ENCODE measurements around the gene LNP1.

LNP1 gene

DNA sequence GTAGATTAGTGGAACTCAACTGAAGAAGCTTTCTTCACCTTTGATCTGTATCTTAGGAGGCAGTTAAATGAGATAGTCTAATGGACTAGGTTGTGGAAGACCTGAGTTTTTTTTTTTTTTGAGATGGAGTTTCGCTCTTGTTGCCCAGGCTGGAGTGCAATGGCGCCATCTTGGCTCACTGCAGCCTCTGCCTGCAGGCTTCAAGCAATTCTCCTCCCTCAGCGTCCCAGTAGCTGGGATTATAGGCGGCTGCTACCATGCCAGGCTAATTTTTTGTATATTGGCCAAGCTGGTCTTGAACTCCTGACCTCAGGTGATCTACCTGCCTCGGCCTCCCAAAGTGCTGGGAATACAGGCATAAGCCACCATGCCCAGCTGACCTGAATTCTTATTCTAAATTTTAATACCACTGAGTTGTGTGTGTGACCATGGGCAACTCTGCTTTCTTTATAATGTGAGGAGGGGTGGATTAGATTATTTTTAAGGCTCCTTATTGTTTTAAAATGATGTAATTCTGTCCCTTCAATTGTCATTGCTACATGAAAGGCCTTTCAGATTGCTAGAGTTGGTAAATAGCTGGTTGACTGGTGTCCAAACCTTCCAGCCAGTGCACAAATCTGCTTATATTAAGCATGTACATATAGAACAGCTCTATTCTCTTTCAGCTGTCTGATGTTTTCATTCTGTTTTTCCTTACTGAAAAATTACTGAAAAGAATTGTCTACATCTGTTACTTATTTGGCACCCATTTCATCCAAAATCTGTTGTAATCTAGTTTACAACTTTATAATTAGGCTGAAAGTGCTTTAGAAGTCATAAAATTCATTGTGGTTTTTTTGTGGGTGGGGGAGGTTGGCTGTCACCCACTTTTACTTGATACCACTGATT, 2.3 kb downstream of the LNP1 start:
- no peak for DNase-seq (ENCODE audit: low read depth)
- TF ChIP-seq, protein P1, sequence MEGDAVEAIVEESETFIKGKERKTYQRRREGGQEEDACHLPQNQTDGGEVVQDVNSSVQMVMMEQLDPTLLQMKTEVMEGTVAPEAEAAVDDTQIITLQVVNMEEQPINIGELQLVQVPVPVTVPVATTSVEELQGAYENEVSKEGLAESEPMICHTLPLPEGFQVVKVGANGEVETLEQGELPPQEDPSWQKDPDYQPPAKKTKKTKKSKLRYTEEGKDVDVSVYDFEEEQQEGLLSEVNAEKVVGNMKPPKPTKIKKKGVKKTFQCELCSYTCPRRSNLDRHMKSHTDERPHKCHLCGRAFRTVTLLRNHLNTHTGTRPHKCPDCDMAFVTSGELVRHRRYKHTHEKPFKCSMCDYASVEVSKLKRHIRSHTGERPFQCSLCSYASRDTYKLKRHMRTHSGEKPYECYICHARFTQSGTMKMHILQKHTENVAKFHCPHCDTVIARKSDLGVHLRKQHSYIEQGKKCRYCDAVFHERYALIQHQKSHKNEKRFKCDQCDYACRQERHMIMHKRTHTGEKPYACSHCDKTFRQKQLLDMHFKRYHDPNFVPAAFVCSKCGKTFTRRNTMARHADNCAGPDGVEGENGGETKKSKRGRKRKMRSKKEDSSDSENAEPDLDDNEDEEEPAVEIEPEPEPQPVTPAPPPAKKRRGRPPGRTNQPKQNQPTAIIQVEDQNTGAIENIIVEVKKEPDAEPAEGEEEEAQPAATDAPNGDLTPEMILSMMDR (IDR thresholded peaks at IDR 0.05; ENCODE audit: control insufficient read depth, insufficient read depth, low read depth, low read length, missing control alignments) = no peak
- H3K4me3 ChIP-seq (ENCODE audit: control insufficient read depth, low read depth, low read length) = no peak overlapping the region; the same call in 1 of the 2 replicates

DNA sequence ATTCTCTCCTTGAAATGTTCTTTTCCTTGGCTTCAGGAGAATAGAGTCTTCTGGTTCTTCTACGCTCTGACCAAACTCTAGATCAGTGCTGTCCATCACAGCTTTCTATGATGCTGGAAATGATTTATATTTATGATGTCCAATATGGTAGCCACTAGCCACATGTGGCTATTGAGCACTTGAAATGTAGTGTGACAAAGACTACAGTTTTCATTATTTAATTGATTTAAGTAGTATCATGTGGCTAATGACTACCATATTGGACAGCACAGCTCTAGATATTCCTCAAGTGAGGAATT, 2.9 kb downstream of the LNP1 start:
- no peak overlapping the region for H3K4me3 ChIP-seq (ENCODE audit: control insufficient read depth, low read depth, low read length)
- TF ChIP-seq, protein P1 (IDR thresholded peaks at IDR 0.05; ENCODE audit: control insufficient read depth, insufficient read depth, low read depth, low read length, missing control alignments) = no peak
- DNase-seq (ENCODE audit: low read depth) = no peak

DNA sequence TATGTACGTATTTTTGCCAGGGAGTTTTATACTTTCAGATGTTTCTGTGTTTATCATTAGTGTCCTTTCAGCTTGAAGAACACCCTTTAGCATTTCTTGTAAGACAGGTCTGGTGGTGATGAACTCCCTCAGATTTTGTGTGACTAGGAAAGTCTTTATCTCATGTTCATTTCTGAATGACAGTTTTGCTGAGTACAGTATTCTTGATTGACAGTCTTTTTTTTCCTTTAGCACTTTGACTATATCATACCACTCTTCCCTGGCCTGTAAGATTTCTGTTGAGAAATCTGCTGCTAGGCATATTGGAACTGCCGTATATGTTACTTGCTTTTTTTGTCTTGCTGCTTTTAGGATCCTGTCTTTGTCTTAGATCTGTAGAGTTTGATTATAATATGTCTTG, 5.8 kb downstream of the LNP1 start:
- no peak for DNase-seq (ENCODE audit: low read depth)
- H3K4me3 ChIP-seq (ENCODE audit: control insufficient read depth, low read depth, low read length) = no peak overlapping the region
- TF ChIP-seq, protein P1 (IDR thresholded peaks at IDR 0.05; ENCODE audit: control insufficient read depth, insufficient read depth, low read depth, low read length, missing control alignments) = no peak

DNA sequence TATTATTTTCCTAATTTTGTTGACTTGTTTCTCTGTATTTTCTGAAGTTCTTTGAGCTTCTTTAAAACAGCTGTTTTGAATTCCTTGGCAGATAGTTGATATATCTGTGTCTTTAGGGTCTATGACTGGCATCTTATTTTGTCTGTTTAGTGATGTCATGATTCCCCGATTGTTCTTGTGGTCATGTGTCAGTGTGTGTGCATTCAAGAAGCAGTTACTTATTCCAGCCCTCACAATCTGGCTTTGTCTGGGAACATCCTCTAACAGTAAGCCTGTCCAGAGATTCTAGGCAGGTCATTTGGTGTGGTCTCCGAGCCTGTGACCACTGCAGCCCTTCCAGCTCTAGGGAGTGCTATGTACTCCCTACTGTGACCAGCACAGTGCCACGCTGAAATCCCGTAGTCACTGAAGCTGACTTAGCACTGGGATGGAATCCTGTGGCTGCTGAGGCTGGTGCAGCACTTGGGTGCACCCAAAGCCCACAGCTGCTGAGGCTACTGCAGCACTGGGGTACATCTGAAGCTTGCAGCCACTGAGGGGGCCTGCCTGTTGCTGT, 6.7 kb downstream of the LNP1 start:
- TF ChIP-seq, protein P1 (IDR thresholded peaks at IDR 0.05; ENCODE audit: control insufficient read depth, insufficient read depth, low read depth, low read length, missing control alignments) = no peak
- DNase-seq (ENCODE audit: low read depth) = no peak

DNA sequence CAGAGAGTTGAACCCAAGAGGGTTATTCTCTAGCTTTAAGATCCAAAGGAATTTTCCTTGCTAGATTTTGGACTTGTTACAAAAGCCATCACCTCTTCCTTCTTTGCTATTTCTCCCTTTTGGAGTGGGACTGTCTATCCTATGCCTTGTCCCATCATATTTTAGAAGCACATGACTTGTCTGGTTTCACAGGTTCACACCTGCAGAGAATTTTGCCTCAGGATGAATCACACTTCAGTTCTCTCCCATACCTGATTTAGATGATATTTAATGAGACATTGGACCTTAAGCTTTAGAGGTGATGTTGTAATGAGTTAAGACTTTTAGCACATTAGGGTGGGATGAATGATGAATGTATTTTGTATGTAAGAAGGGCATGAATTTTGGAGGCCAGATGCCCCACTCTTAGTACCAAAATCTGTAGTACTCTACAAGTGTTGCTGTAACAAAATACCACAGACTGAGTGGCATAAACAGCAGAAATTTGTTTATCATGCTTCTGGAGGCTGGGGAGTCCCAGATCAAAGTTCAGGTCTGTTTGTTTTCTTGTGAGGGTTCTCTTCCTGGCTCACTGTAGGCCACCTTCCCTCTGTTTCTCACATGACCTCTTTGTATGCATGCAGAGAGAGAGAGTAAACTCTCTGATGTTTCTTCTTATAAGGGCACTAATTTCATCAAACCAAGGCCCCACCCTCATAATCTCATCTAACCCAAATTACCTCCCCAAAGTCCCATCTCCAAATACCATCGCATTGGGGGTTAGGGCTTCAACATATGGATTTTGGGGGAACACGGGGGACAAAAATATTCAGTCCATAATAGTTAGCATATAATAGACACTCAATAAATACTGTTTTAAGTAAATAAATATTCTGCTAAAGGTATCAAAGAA, 10.0 kb downstream of the LNP1 start:
- no peak overlapping the region for H3K4me3 ChIP-seq (ENCODE audit: control insufficient read depth, low read depth, low read length)
- DNase-seq (ENCODE audit: low read depth) = no peak
- TF ChIP-seq, protein P1 (IDR thresholded peaks at IDR 0.05; ENCODE audit: control insufficient read depth, insufficient read depth, low read depth, low read length, missing control alignments) = no peak

More for the DNA sequence above, 6.7 kb downstream of the LNP1 start:
- H3K4me3 ChIP-seq (ENCODE audit: control insufficient read depth, low read depth, low read length) = no peak overlapping the region

DNA sequence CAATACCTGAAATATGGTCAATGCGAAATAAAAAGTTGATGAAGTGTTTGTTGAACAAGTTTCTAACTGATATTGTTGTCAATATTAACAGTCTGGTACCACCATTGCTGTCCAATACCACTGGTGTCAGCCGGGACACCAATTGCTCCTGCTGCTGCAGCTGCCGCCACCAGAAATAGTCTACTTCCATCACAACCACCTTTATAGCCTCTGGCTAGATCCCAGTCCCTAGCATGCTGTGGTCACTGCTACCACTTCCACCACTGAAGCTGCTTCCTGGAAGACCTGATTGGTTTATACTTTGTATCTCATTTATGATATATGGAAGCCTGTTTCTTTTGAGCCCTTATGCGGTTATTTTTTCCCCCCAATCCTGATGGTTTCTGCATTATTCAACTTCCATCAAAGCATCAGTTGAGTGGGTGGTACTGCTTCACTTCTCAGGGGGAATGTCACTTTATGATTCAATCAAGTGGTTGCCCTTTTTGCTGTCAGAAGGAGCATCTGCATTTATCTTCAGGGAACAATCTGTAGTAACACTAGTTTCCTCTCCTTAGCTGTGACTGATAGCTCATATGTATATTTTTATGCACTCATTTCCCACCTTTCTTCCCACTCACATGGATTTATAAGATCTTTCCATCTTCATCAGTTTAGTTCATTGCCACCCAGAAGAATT, 11.7 kb downstream of the LNP1 start:
- H3K4me3 ChIP-seq (ENCODE audit: control insufficient read depth, low read depth, low read length) = no peak overlapping the region
- TF ChIP-seq, protein P1 (IDR thresholded peaks at IDR 0.05; ENCODE audit: control insufficient read depth, insufficient read depth, low read depth, low read length, missing control alignments) = no peak
- DNase-seq (ENCODE audit: low read depth) = no peak

Measured in AG09309 (cell line).